OCI-LY3 (cell line): ENCODE data around the gene WDR83.

Source experiments
- CTCF ChIP-seq: fragments of 200-600, 300-600 bp; sonication (generic); IDR thresholded peaks from 2 replicates; pipeline ENCODE4 v1.5.1; 2014; ENCODE audit warnings: antibody characterized with exemption, low read length, low read depth
- EZH2phosphoT487 ChIP-seq: fragments of 200-600 bp; shearing (Covaris generic); IDR thresholded peaks from 2 replicates; pipeline ENCODE4 v1.6.1; 2018; ENCODE audit warnings: antibody characterized with exemption, mixed run types, low read depth

- TF ChIP-seq CTCF: peak; percentile 88
- TF ChIP-seq EZH2phosphoT487: no peak
Observed at GRCh38 chr19:12676384-12676792, 9.8 kb downstream of the WDR83 start.
